ENCODE data around the gene TBC1D25. TPM values are rescaled to one million over a fixed set of nuclear protein-coding genes. Genes with fewer than 3 reads are reported as not detected.

TBC1D25 gene
- total and polyA plus RNA-seq, 7 experiments from 2014 or later = 16.2 to 31.2 (median 25.1) TPM

GRCh38 chrX:48598614-48599013 is 59.1 kb downstream of the TBC1D25 start:
- peak overlapping the region in 7 of 9 donors; percentile 98 to 100 (median 99) for H3K27ac Mint-ChIP-seq
- peaks cover 4 to 16% (median 11%) of the 10 kb centered on the region in 7 donors for H3K4me1 Mint-ChIP-seq
- H3K27ac ChIP-seq (ENCODE audit: low read depth, low read length) = peak overlapping the region; percentile 94
- H3K4me1 ChIP-seq (ENCODE audit: control insufficient read depth in 2 of 2, insufficient read depth in 2 of 2, low read length in 2 of 2) = peaks cover 0 to 8% of the 10 kb centered on the region in 2 donors
- H3K4me3 ChIP-seq (ENCODE audit: low read length) = peak overlapping the region; percentile 98
- ChIA-PET POLR2A (interaction anchor here (0.5 to 1.1 kb wide), 6 partner anchors 20 to 340 kb away, joined by 3 to 12 read pairs (median 4); partner anchors contain the start of genes HDAC6, RBM3 and TBC1D25), CTCF (no interaction called here)
- DNase-seq = no peak
- H3K36me3 ChIP-seq (ENCODE audit: control insufficient read depth in 2 of 3, insufficient read depth in 3 of 3, low read length in 3 of 3) = peaks cover 0 to 21% (median 0%) of the 10 kb centered on the region in 3 experiments
- H3K36me3 Mint-ChIP-seq = peaks cover 0 to 6% (median 0%) of the 10 kb centered on the region in 5 donors
- ATAC-seq = no peak
- peaks cover 0 to 7% (median 0%) of the 10 kb centered on the region in 11 donors for H3K9me3 Mint-ChIP-seq
- peak overlapping the region; percentile 64 to 99 (median 96) for H3K4me3 Mint-ChIP-seq
- intact Hi-C loops (cut with micrococcal nuclease) = loop anchor here (1.0 to 10.0 kb wide), 8 partner anchors 33 to 445 kb away; partner anchors contain the start of genes EBP (in 1 of the 2), PIM2 (in 1 of the 2), TFE3 (in 1 of the 2) and WAS (in 1 of the 2)
- H3K27me3 Mint-ChIP-seq = peaks cover 0 to 2% (median 0%) of the 10 kb centered on the region in 5 donors
- no peaks in the 10 kb centered on the region for H3K27me3 ChIP-seq (ENCODE audit: control insufficient read depth in 2 of 2, insufficient read depth in 2 of 2, low read length in 2 of 2)
- no peaks in the 10 kb centered on the region for H3K9me3 ChIP-seq (ENCODE audit: control insufficient read depth in 2 of 3, low read length in 3 of 3)

GRCh38 chrX:48599341-48599740 is 59.8 kb downstream of the TBC1D25 start:
- peaks cover 0 to 7% (median 0%) of the 10 kb centered on the region in 11 donors for H3K9me3 Mint-ChIP-seq
- H3K27ac ChIP-seq (ENCODE audit: low read depth, low read length) = no peak overlapping the region
- intact Hi-C loops (cut with micrococcal nuclease) = loop anchor here (5.0 to 10.0 kb wide), 3 partner anchors 77 to 338 kb away; partner anchors contain the start of genes EBP (in 1 of the 2) and WAS (in 1 of the 2)
- peaks cover 0 to 21% (median 0%) of the 10 kb centered on the region in 3 experiments for H3K36me3 ChIP-seq (ENCODE audit: control insufficient read depth in 2 of 3, insufficient read depth in 3 of 3, low read length in 3 of 3)
- peaks cover 0 to 6% (median 0%) of the 10 kb centered on the region in 5 donors for H3K36me3 Mint-ChIP-seq
- H3K4me1 Mint-ChIP-seq = peaks cover 4 to 16% (median 11%) of the 10 kb centered on the region in 7 donors
- DNase-seq (no peak), ATAC-seq (no peak)
- ChIA-PET POLR2A (no interaction called here), CTCF (no interaction called here)
- no peaks in the 10 kb centered on the region for H3K9me3 ChIP-seq (ENCODE audit: control insufficient read depth in 2 of 3, low read length in 3 of 3)
- H3K27me3 Mint-ChIP-seq = peaks cover 0 to 2% (median 0%) of the 10 kb centered on the region in 5 donors
- no peak overlapping the region for H3K4me3 ChIP-seq (ENCODE audit: low read length)
- H3K4me3 Mint-ChIP-seq = no peak overlapping the region
- H3K27me3 ChIP-seq (ENCODE audit: control insufficient read depth in 2 of 2, insufficient read depth in 2 of 2, low read length in 2 of 2) = no peaks in the 10 kb centered on the region
- H3K27ac Mint-ChIP-seq = no peak overlapping the region
- peaks cover 0 to 8% of the 10 kb centered on the region in 2 donors for H3K4me1 ChIP-seq (ENCODE audit: control insufficient read depth in 2 of 2, insufficient read depth in 2 of 2, low read length in 2 of 2)

DNA sequence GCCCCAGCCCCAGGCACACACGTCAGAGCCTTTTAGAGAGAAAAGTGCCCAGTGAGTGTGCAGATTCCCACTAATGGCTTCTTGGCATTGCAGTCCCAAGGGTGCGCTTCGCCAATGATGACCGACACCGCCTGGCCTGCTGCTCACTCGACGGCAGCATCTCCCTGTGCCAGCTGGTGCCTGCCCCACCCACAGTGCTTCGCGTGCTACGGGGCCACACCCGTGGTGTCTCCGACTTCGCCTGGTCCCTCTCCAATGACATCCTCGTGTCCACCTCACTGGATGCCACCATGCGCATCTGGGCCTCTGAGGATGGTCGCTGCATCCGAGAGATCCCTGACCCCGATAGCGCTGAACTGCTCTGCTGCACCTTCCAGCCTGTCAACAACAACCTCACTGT is 60.7 kb downstream of the TBC1D25 start:
- POLR2A ChIA-PET = no interaction called here
- Histone ChIP-seq H3K27me3 (ENCODE audit: control insufficient read depth in 2 of 2, insufficient read depth in 2 of 2, low read length in 2 of 2) (no peaks in the 10 kb centered on the region), H3K27ac (ENCODE audit: low read depth, low read length) (no peak overlapping the region), H3K4me3 (ENCODE audit: low read length) (no peak overlapping the region), H3K36me3 (ENCODE audit: control insufficient read depth in 2 of 3, insufficient read depth in 3 of 3, low read length in 3 of 3) (peaks cover 0 to 21% (median 0%) of the 10 kb centered on the region in 3 experiments), H3K4me1 (ENCODE audit: control insufficient read depth in 2 of 2, insufficient read depth in 2 of 2, low read length in 2 of 2) (peaks cover 0 to 8% of the 10 kb centered on the region in 2 donors), H3K9me3 (ENCODE audit: control insufficient read depth in 2 of 3, low read length in 3 of 3) (no peaks in the 10 kb centered on the region)
- ATAC-seq (no peak), DNase-seq (no peak)
- Mint-ChIP-seq H3K27ac (no peak overlapping the region), H3K36me3 (peaks cover 0 to 7% (median 2%) of the 10 kb centered on the region in 5 donors), H3K27me3 (peaks cover 0 to 2% (median 0%) of the 10 kb centered on the region in 5 donors), H3K4me1 (peaks cover 4 to 16% (median 11%) of the 10 kb centered on the region in 7 donors), H3K9me3 (peaks cover 0 to 7% (median 0%) of the 10 kb centered on the region in 11 donors), H3K4me3 (no peak overlapping the region)
- CTCF ChIA-PET = no interaction called here
- intact Hi-C loops (cut with micrococcal nuclease) = no loop called here

DNA sequence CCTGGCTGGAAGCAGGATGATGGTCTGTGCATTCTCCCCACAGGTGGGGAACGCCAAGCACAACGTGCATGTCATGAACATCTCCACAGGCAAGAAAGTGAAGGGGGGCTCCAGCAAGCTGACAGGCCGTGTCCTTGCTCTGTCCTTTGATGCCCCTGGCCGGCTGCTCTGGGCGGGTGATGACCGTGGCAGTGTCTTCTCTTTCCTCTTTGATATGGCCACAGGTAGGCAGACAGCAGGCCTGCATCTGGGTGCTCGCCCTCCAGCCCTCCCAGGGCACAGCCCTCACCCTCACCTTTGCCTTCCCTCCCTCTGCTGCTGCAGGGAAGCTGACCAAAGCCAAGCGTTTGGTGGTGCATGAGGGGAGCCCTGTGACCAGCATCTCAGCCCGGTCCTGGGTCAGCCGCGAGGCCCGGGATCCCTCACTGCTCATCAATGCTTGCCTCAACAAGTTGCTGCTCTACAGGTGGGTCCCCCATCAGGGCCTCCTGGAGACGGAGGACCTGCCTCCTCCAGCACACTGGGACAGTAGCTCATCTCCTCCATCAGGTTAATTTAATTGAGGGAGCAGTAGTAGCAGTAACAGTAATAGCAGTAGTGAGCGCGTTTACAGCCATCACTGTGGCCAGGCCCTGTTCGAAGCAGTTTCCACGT is 62.4 kb downstream of the TBC1D25 start:
- POLR2A ChIA-PET = no interaction called here
- Mint-ChIP-seq H3K36me3 (peaks cover 0 to 7% (median 7%) of the 10 kb centered on the region in 5 donors), H3K9me3 (peaks cover 0 to 7% (median 0%) of the 10 kb centered on the region in 11 donors), H3K4me1 (peaks cover 4 to 16% (median 11%) of the 10 kb centered on the region in 7 donors), H3K27me3 (peaks cover 0 to 2% (median 0%) of the 10 kb centered on the region in 5 donors), H3K27ac (no peak overlapping the region), H3K4me3 (no peak overlapping the region)
- Histone ChIP-seq H3K4me3 (ENCODE audit: low read length) (no peak overlapping the region), H3K27me3 (ENCODE audit: control insufficient read depth in 2 of 2, insufficient read depth in 2 of 2, low read length in 2 of 2) (no peaks in the 10 kb centered on the region), H3K9me3 (ENCODE audit: control insufficient read depth in 2 of 3, low read length in 3 of 3) (no peaks in the 10 kb centered on the region), H3K4me1 (ENCODE audit: control insufficient read depth in 2 of 2, insufficient read depth in 2 of 2, low read length in 2 of 2) (peaks cover 0 to 8% of the 10 kb centered on the region in 2 donors), H3K27ac (ENCODE audit: low read depth, low read length) (no peak overlapping the region), H3K36me3 (ENCODE audit: control insufficient read depth in 2 of 3, insufficient read depth in 3 of 3, low read length in 3 of 3) (peaks cover 0 to 21% (median 0%) of the 10 kb centered on the region in 3 experiments)
- ATAC-seq (no peak), DNase-seq (no peak)
- CTCF ChIA-PET = no interaction called here
- intact Hi-C loops (cut with micrococcal nuclease) = no loop called here

DNA sequence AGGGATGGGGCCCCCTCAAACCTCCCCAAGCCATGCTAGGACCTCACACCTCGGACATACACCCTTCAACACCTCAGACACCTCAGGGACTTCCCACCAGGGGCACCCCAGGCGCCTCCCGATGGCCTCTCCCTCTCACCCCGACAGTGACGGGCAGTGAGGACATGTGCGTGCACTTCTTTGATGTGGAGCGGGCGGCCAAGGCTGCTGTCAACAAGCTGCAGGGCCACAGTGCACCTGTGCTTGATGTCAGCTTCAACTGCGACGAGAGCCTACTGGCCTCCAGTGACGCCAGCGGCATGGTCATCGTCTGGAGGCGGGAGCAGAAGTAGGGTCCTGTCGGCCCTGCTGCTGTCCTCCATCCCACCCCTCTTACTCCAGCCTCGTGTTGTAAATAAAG is 65.2 kb downstream of the TBC1D25 start:
- ChIA-PET POLR2A (interaction anchor here (0.8 kb wide), 1 partner anchor 14 kb away, joined by 3 read pairs; no protein-coding TSS in a partner anchor), CTCF (no interaction called here)
- Histone ChIP-seq H3K36me3 (ENCODE audit: control insufficient read depth in 2 of 3, insufficient read depth in 3 of 3, low read length in 3 of 3) (peaks cover 0 to 9% (median 0%) of the 10 kb centered on the region in 3 experiments), H3K27ac (ENCODE audit: low read depth, low read length) (no peak overlapping the region), H3K27me3 (ENCODE audit: control insufficient read depth in 2 of 2, insufficient read depth in 2 of 2, low read length in 2 of 2) (no peaks in the 10 kb centered on the region), H3K4me1 (ENCODE audit: control insufficient read depth in 2 of 2, insufficient read depth in 2 of 2, low read length in 2 of 2) (no peaks in the 10 kb centered on the region), H3K4me3 (ENCODE audit: low read length) (no peak overlapping the region), H3K9me3 (ENCODE audit: control insufficient read depth in 2 of 3, low read length in 3 of 3) (no peaks in the 10 kb centered on the region)
- Mint-ChIP-seq H3K27ac (no peak overlapping the region), H3K4me3 (no peak overlapping the region), H3K9me3 (no peaks in the 10 kb centered on the region), H3K27me3 (no peaks in the 10 kb centered on the region), H3K36me3 (peaks cover 0 to 7% (median 4%) of the 10 kb centered on the region in 5 donors), H3K4me1 (no peaks in the 10 kb centered on the region)
- intact Hi-C loops (cut with micrococcal nuclease) = no loop called here
- DNase-seq (no peak), ATAC-seq (no peak)

DNA sequence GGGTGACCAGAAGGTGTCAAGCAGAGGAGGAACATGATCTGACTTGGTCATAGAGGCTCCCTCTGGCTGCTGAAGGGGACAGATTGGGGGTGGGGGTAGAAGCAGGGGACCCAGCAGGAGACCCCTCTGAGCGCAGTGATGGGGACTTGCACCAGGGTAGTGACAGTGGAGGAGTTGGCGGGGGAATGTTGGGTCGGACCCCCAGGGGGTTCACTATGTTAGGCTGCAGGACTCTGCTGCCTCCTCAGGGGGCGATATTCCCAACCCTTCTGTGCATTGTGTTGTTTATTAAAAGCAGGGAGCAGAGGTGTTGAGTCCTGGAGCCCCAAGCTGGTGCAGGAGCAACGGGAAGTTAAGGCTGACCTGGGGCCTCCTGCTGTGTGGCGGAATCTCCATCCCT is 66.6 kb downstream of the TBC1D25 start:
- no peaks in the 10 kb centered on the region for H3K9me3 Mint-ChIP-seq
- H3K36me3 Mint-ChIP-seq = peaks cover 0 to 7% (median 4%) of the 10 kb centered on the region in 5 donors
- Histone ChIP-seq H3K27me3 (ENCODE audit: control insufficient read depth in 2 of 2, insufficient read depth in 2 of 2, low read length in 2 of 2) (no peaks in the 10 kb centered on the region), H3K4me3 (ENCODE audit: low read length) (no peak overlapping the region), H3K36me3 (ENCODE audit: control insufficient read depth in 2 of 3, insufficient read depth in 3 of 3, low read length in 3 of 3) (no peaks in the 10 kb centered on the region), H3K4me1 (ENCODE audit: control insufficient read depth in 2 of 2, insufficient read depth in 2 of 2, low read length in 2 of 2) (no peaks in the 10 kb centered on the region), H3K27ac (ENCODE audit: low read depth, low read length) (no peak overlapping the region), H3K9me3 (ENCODE audit: control insufficient read depth in 2 of 3, low read length in 3 of 3) (no peaks in the 10 kb centered on the region)
- H3K4me1 Mint-ChIP-seq = no peaks in the 10 kb centered on the region
- ATAC-seq = no peak
- intact Hi-C loops (cut with micrococcal nuclease) = no loop called here
- no peaks in the 10 kb centered on the region for H3K27me3 Mint-ChIP-seq
- CTCF ChIA-PET = no interaction called here
- H3K27ac Mint-ChIP-seq = no peak overlapping the region
- no peak for DNase-seq
- POLR2A ChIA-PET = no interaction called here
- no peak overlapping the region for H3K4me3 Mint-ChIP-seq
